H9 (cell line): ENCODE measurements around the gene SIM1. TPM values are rescaled to one million over a fixed set of nuclear protein-coding genes. Genes with fewer than 3 reads are reported as not detected.

ENCODE experiments used
- DNase-seq: peaks from one replicate; pipeline ENCODE4 v3.0.0-alpha.2; 2017
- H2AFZ ChIP-seq: one replicate; pipeline ENCODE4 v1.6.1; 2013; ENCODE audit warnings: mild to moderate bottlenecking, low read length, control low read depth, moderate library complexity
- H2AK5ac ChIP-seq: 2 replicates; pipeline ENCODE4 v1.6.1; 2013; ENCODE audit warnings: low read length, control low read depth, mixed read lengths; ENCODE audit not compliant: insufficient read length
- H2BK120ac ChIP-seq: one replicate; pipeline ENCODE4 v1.6.1; 2013; ENCODE audit warnings: low read depth, mild to moderate bottlenecking, low read length, control low read depth, inconsistent platforms; ENCODE audit not compliant: poor library complexity, severe bottlenecking
- H2BK12ac ChIP-seq: 2 replicates; pipeline ENCODE4 v1.6.1; 2013; ENCODE audit warnings: low read length, control low read depth, mixed read lengths, low read depth; ENCODE audit not compliant: insufficient read length
- H2BK15ac ChIP-seq: 2 replicates; pipeline ENCODE4 v1.6.1; 2013; ENCODE audit warnings: low read depth, low read length, control low read depth
- H2BK20ac ChIP-seq: one replicate; pipeline ENCODE4 v1.6.1; 2013; ENCODE audit warnings: low read depth, mild to moderate bottlenecking, low read length, control low read depth, inconsistent platforms; ENCODE audit not compliant: poor library complexity, severe bottlenecking
- H2BK5ac ChIP-seq: 2 replicates; pipeline ENCODE4 v1.6.1; 2013; ENCODE audit warnings: low read length, control low read depth, mixed read lengths; ENCODE audit not compliant: insufficient read length
- H3K14ac ChIP-seq: 2 replicates; pipeline ENCODE4 v1.6.1; 2013; ENCODE audit warnings: low read length, control low read depth; ENCODE audit not compliant: insufficient read depth
- H3K18ac ChIP-seq: 2 replicates; pipeline ENCODE4 v1.6.1; 2013; ENCODE audit warnings: low read depth, mild to moderate bottlenecking, mixed read lengths, low read length, control low read depth; ENCODE audit not compliant: insufficient read length
- H3K23ac ChIP-seq: 2 replicates; pipeline ENCODE4 v1.6.1; 2013; ENCODE audit warnings: low read length, control low read depth, mixed read lengths, low read depth; ENCODE audit not compliant: insufficient read length
- H3K23me2 ChIP-seq: 2 replicates; pipeline ENCODE4 v1.6.1; 2013; ENCODE audit warnings: low read depth, mild to moderate bottlenecking, mixed read lengths, low read length, control low read depth; ENCODE audit not compliant: insufficient read length, poor library complexity, severe bottlenecking
- H3K27ac ChIP-seq: 2 replicates; pipeline ENCODE4 v1.5.1; 2013; ENCODE audit warnings: low read length, control low read depth, mixed read lengths, low read depth; ENCODE audit not compliant: insufficient read length
- H3K27me3 ChIP-seq: 2 replicates; pipeline ENCODE4 v1.6.1; 2013; ENCODE audit warnings: low read length, control low read depth, inconsistent platforms; ENCODE audit not compliant: insufficient read depth
- H3K4ac ChIP-seq: 2 replicates; pipeline ENCODE4 v1.6.1; 2013; ENCODE audit warnings: low read depth, mild to moderate bottlenecking, control low read depth, inconsistent platforms, low read length, moderate library complexity
- H3K4me1 ChIP-seq: 2 replicates; pipeline ENCODE4 v1.6.1; 2013; ENCODE audit warnings: low read length, control low read depth, inconsistent platforms; ENCODE audit not compliant: insufficient read depth
- H3K4me2 ChIP-seq: 2 replicates; pipeline ENCODE4 v1.6.1; 2013; ENCODE audit warnings: low read length, control low read depth, mixed read lengths; ENCODE audit not compliant: insufficient read length, insufficient read depth
- H3K56ac ChIP-seq: 2 replicates; pipeline ENCODE4 v1.6.1; 2013; ENCODE audit warnings: low read depth, mild to moderate bottlenecking, mixed read lengths, low read length, control low read depth; ENCODE audit not compliant: insufficient read length
- H3K79me1 ChIP-seq: 2 replicates; pipeline ENCODE4 v1.6.1; 2013; ENCODE audit warnings: low read depth, mild to moderate bottlenecking, moderate library complexity, low read length, control low read depth, inconsistent platforms; ENCODE audit not compliant: insufficient read depth, poor library complexity, severe bottlenecking
- H3K79me2 ChIP-seq: 2 replicates; pipeline ENCODE4 v1.6.1; 2013; ENCODE audit warnings: low read length, control low read depth, inconsistent platforms; ENCODE audit not compliant: insufficient read depth
- H3K9ac ChIP-seq: 2 replicates; pipeline ENCODE4 v1.6.1; 2013; ENCODE audit warnings: low read length, control low read depth, mixed read lengths; ENCODE audit not compliant: insufficient read length; ENCODE audit errors: extremely low read depth
- H3K9me3 ChIP-seq: one replicate; pipeline ENCODE4 v1.6.1; 2013; ENCODE audit warnings: low read depth, low read length, inconsistent platforms; ENCODE audit not compliant: control insufficient read depth
- H3T11ph ChIP-seq: one replicate; pipeline ENCODE4 v1.6.1; 2013; ENCODE audit warnings: mild to moderate bottlenecking, low read length, control low read depth, inconsistent platforms
- H4K20me1 ChIP-seq: one replicate; pipeline ENCODE4 v1.6.1; 2013; ENCODE audit not compliant: control insufficient read depth, insufficient read length, insufficient read depth
- H4K5ac ChIP-seq: 2 replicates; pipeline ENCODE4 v1.6.1; 2013; ENCODE audit warnings: low read depth, mild to moderate bottlenecking, mixed read lengths, low read length, control low read depth; ENCODE audit not compliant: insufficient read length
- H4K8ac ChIP-seq: replicated peaks from 2 replicates; pipeline ENCODE4 v1.6.1; 2013; ENCODE audit warnings: low read length, control low read depth, mixed read lengths, low read depth; ENCODE audit not compliant: insufficient read length
- H4K91ac ChIP-seq: 2 replicates; pipeline ENCODE4 v1.6.1; 2013; ENCODE audit warnings: low read depth, mild to moderate bottlenecking, moderate library complexity, mixed read lengths, low read length, control low read depth; ENCODE audit not compliant: insufficient read length
- H3K27ac Mint-ChIP-seq, 3 experiments: 2 replicates in 2 of 3; 3 replicates in 1 of 3; pipeline ENCODE4 v1.8.0; 2020 to 2021; ENCODE audit warnings: mixed read lengths in 3 of 3, mild to moderate bottlenecking in 1 of 3, moderate library complexity in 1 of 3
- H3K27me3 Mint-ChIP-seq: 2 replicates; pipeline ENCODE4 v1.8.0; 2021; ENCODE audit warnings: low read depth, mild to moderate bottlenecking, moderate library complexity, mixed read lengths
- H3K36me3 Mint-ChIP-seq, 3 experiments: 2 replicates in 2 of 3; 3 replicates in 1 of 3; pipeline ENCODE4 v1.8.0; 2020 to 2021; ENCODE audit warnings: low read depth in 3 of 3, mixed read lengths in 3 of 3; ENCODE audit not compliant: insufficient read depth in 1 of 3
- H3K4me1 Mint-ChIP-seq, 2 experiments: 2 replicates each; pipeline ENCODE4 v1.8.0; 2020; ENCODE audit warnings: mixed read lengths in 2 of 2
- H3K4me3 Mint-ChIP-seq, 2 experiments: 2 replicates in 1 of 2; 3 replicates in 1 of 2; pipeline ENCODE4 v1.8.0; 2020 to 2021; ENCODE audit warnings: mild to moderate bottlenecking in 2 of 2, mixed read lengths in 2 of 2, moderate library complexity in 1 of 2
- H3K9me3 Mint-ChIP-seq, 2 experiments: 2 replicates in 1 of 2; 3 replicates in 1 of 2; pipeline ENCODE4 v1.8.0; 2020; ENCODE audit warnings: mild to moderate bottlenecking in 2 of 2, mixed read lengths in 2 of 2, moderate library complexity in 1 of 2
- WGBS: extraction: QIAGEN DNeasy Blood & Tissue Kit; methylation state at CpG from one replicate; pipeline ENCODE4 v1.1.7; 2013; ENCODE audit warnings: missing lambda C conversion rate, low lambda C conversion rate, mixed read lengths; ENCODE audit not compliant: insufficient read length; ENCODE audit errors: extremely low coverage; 5-methylcytosine and 5-hydroxymethylcytosine counted together
- total RNA-seq: library from RNA; stranded (reverse); gene quantifications from 2 replicates; pipeline ENCODE4 v1.2.1, GENCODE V29; 2021
- TF ChIP-seq, protein P1 (sequence below): fragments of 200-600 bp; sonication (generic); conservative IDR thresholded peaks from 3 replicates; pipeline ENCODE4 v1.8.0; 2021; ENCODE audit warnings: antibody characterized with exemption, mild to moderate bottlenecking

SIM1 gene
- total RNA-seq, 1 experiment from 2014 or later: not detected

DNA sequence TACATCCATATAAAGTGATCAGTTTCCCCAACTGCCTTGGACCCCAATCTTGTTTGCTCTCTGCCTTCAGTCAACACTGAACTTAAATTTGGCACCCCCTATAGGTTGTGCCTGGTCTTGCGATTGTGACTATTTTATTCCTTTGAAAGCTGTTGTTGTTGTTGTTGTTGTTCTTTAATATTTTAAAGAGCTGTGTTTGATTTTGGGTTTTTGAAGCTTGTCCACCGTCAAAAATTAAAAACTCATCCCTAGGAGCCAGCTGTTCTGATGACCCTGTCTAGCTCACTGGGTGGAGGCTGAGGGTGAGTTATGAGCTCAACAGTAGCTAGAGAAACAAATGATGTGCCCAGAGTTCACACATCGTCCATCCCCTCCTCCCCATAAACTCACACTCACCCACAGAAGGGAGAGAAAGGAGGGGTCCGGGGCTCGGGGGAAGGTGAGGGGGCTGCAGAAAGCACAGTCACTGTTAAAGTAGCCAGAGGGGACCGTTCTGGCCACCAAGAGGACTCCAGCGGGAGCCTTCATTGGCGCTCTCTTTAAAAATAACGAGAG lies 4.0 kb downstream of the SIM1 start:
- Mint-ChIP-seq H3K36me3 (no peaks in the 10 kb centered on the region), H3K4me1 (peaks cover 39 to 67% of the 10 kb centered on the region in 2 experiments), H3K9me3 (peaks cover 0 to 13% of the 10 kb centered on the region in 2 experiments; a peak in 2 of 5 replicates), H3K4me3 (peak overlapping the region in 1 of 2 experiments; percentile 68; a peak in 3 of 5 replicates), H3K27me3 (no peaks in the 10 kb centered on the region; the same call in 1 of the 2 replicates), H3K27ac (no peak overlapping the region)
- peak; percentile 44 for DNase-seq
- Histone ChIP-seq H3T11ph (no peak overlapping the region), H3K27ac (no peak overlapping the region), H2AK5ac (no peak overlapping the region), H3K4ac (no peak overlapping the region), H3K4me2 (peak overlapping the region; percentile 31), H3K4me1 (peaks cover 2% of the 10 kb centered on the region; the same call in 1 of the 2 replicates), H3K27me3 (peaks cover 93% of the 10 kb centered on the region), H3K14ac (no peak overlapping the region), H2BK5ac (no peak overlapping the region), H3K18ac (no peak overlapping the region), H3K56ac (no peak overlapping the region), H3K23me2 (peaks cover 22% of the 10 kb centered on the region), H2BK20ac (no peak overlapping the region), H3K9ac (no peak overlapping the region), H2BK12ac (no peak overlapping the region), H2AFZ (no peak overlapping the region), H4K5ac (no peak overlapping the region), H3K23ac (no peak overlapping the region), H3K79me1 (no peaks in the 10 kb centered on the region), H3K9me3 (no peaks in the 10 kb centered on the region), H4K20me1 (no peaks in the 10 kb centered on the region), H3K79me2 (no peaks in the 10 kb centered on the region), H4K91ac (no peak overlapping the region), H4K8ac (no peak overlapping the region), H2BK15ac (no peak overlapping the region), H2BK120ac (no peak overlapping the region)
- TF ChIP-seq, protein P1, sequence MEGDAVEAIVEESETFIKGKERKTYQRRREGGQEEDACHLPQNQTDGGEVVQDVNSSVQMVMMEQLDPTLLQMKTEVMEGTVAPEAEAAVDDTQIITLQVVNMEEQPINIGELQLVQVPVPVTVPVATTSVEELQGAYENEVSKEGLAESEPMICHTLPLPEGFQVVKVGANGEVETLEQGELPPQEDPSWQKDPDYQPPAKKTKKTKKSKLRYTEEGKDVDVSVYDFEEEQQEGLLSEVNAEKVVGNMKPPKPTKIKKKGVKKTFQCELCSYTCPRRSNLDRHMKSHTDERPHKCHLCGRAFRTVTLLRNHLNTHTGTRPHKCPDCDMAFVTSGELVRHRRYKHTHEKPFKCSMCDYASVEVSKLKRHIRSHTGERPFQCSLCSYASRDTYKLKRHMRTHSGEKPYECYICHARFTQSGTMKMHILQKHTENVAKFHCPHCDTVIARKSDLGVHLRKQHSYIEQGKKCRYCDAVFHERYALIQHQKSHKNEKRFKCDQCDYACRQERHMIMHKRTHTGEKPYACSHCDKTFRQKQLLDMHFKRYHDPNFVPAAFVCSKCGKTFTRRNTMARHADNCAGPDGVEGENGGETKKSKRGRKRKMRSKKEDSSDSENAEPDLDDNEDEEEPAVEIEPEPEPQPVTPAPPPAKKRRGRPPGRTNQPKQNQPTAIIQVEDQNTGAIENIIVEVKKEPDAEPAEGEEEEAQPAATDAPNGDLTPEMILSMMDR: peak; percentile 78
- WGBS: no CpG with 5 or more reads among the region's 9 CpGs
